Measurements from ENCODE around the gene ZNF609.
A peak's percentile ranks its signal among the peaks of the same experiment; 100 is the strongest.

The ZNF609 gene

GRCh38 chr15:64507293-64507802, 47.0 kb downstream of the ZNF609 start:
- DNase-seq = peak; percentile 34

- DNase-seq = no peak
These were observed 47.5 kb downstream of the ZNF609 start for GRCh38 chr15:64507845-64508244.

- no peak for DNase-seq
These were observed 53.4 kb downstream of the ZNF609 start for GRCh38 chr15:64513823-64514222.

- no peak for DNase-seq
These were observed 54.8 kb downstream of the ZNF609 start for GRCh38 chr15:64515196-64515595.

- DNase-seq = no peak
These were observed 55.4 kb downstream of the ZNF609 start for GRCh38 chr15:64515825-64516224.

GRCh38 chr15:64519897-64520296, 59.5 kb downstream of the ZNF609 start:
- no peak for DNase-seq

- no peak for DNase-seq
These were observed 60.8 kb downstream of the ZNF609 start for GRCh38 chr15:64521201-64521600.

GRCh38 chr15:64521726-64522164, 61.4 kb downstream of the ZNF609 start:
- no peak for DNase-seq

- DNase-seq = no peak
These were observed 61.9 kb downstream of the ZNF609 start for GRCh38 chr15:64522226-64522823.

GRCh38 chr15:64523240-64523639, 62.9 kb downstream of the ZNF609 start:
- DNase-seq = no peak

- DNase-seq = no peak
These were observed 64.4 kb downstream of the ZNF609 start for GRCh38 chr15:64524778-64525177.

GRCh38 chr15:64525828-64526530, 65.6 kb downstream of the ZNF609 start:
- DNase-seq = no peak

GRCh38 chr15:64527263-64527984, 67.0 kb downstream of the ZNF609 start:
- no peak for DNase-seq

GRCh38 chr15:64528871-64529270, 68.5 kb downstream of the ZNF609 start:
- no peak for DNase-seq

GRCh38 chr15:64530472-64530871, 70.1 kb downstream of the ZNF609 start:
- no peak for DNase-seq

- DNase-seq = no peak
These were observed 70.5 kb downstream of the ZNF609 start for GRCh38 chr15:64530918-64531317.

- DNase-seq = no peak
These were observed 72.3 kb downstream of the ZNF609 start for GRCh38 chr15:64532521-64533315.

GRCh38 chr15:64535460-64536243, 75.3 kb downstream of the ZNF609 start:
- DNase-seq = no peak

- DNase-seq = no peak
These were observed 76.0 kb downstream of the ZNF609 start for GRCh38 chr15:64536244-64536836.

GRCh38 chr15:64542091-64542490, 81.7 kb downstream of the ZNF609 start:
- DNase-seq = no peak

GRCh38 chr15:64544450-64544849, 84.1 kb downstream of the ZNF609 start:
- no peak for DNase-seq

GRCh38 chr15:64547275-64547674, 86.9 kb downstream of the ZNF609 start:
- DNase-seq = no peak

Measured in activated naive CD4-positive, alpha-beta T cell treated with Interleukin-2 at 50 U/mL for 16 hours (primary cell).